ENCODE results near the gene DNAJC5. TPM values are rescaled to one million over a fixed set of nuclear protein-coding genes. Genes with fewer than 3 reads are reported as not detected.
A peak's percentile ranks its signal among the peaks of the same experiment; 100 is the strongest.

The DNAJC5 gene
- total RNA-seq, 4 donors from 2014 or later: 18.5 to 26.4 (median 22.5) TPM

DNA sequence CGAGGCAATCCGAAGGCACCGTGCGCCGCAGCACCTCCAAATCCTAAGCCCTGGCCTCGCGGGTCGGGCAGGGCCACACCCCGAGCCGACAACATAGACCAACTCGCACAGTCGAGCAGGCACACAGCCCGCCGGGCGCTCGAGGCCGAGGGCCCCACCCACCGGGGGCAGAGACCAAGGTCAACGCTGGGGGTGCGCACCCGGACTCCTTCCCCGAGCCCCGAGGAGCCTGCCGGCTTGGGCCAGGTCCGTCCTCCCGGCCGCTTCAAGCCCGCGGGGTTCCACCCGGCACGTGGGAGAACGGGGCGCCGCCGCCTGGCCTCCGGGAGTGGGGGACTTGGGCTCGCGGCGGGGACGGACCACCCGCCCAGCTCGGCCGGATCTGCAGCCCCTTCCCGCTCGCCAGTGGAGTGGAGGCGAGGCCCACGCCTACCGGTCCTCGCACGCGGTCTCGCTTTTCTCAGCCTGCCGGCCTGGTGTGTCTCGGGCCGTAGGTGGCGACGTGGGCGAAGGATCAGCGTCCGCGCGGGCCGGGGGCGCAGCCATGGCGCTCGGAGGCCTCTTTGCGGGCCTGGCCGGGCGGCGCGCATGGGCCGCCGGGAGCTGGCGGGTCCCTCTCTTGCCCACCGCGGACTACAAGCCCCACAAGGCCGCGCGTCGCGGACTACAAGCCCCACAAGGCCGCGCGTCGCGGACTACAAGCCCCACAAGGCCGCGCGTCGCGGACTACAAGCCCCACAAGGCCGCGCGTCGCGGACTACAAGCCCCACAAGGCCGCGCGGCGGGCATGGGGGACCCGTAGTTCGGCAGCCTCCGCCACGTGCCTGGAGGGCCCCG lies 61.1 kb downstream of the DNAJC5 start, which contains the start of gene UCKL1:
TSS of gene UCKL1 (minus strand) at position 590 of the 837 bp plus-strand sequence. CDS start at position 546, 44 bp downstream.
- H3K27me3 ChIP-seq: no peaks in the 10 kb centered on the region
- TF ChIP-seq POLR2A (IDR thresholded peaks at IDR 0.05): peak; percentile 90 to 93
- TF ChIP-seq, protein P1, sequence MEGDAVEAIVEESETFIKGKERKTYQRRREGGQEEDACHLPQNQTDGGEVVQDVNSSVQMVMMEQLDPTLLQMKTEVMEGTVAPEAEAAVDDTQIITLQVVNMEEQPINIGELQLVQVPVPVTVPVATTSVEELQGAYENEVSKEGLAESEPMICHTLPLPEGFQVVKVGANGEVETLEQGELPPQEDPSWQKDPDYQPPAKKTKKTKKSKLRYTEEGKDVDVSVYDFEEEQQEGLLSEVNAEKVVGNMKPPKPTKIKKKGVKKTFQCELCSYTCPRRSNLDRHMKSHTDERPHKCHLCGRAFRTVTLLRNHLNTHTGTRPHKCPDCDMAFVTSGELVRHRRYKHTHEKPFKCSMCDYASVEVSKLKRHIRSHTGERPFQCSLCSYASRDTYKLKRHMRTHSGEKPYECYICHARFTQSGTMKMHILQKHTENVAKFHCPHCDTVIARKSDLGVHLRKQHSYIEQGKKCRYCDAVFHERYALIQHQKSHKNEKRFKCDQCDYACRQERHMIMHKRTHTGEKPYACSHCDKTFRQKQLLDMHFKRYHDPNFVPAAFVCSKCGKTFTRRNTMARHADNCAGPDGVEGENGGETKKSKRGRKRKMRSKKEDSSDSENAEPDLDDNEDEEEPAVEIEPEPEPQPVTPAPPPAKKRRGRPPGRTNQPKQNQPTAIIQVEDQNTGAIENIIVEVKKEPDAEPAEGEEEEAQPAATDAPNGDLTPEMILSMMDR (IDR thresholded peaks at IDR 0.05 in 4 of 5, conservative IDR thresholded peaks at IDR 0.05 in 1 of 5): peak in 1 of 5 experiments; percentile 7
- intact Hi-C loops (cut with DNase I; ENCODE audit: low total_unique reads) (loop anchor here (5.0 kb wide), 1 partner anchor 106 kb away; the partner anchor contains the start of gene TCEA2), in situ Hi-C loops (cut with MboI; ENCODE audit: low sequenced_read_pairs in 4 of 4) (no loop called here)
- peak; percentile 72 for ATAC-seq
- peaks cover 0 to 8% of the 10 kb centered on the region in 2 donors for H3K36me3 ChIP-seq
- H3K4me1 ChIP-seq: peaks cover 34 to 59% of the 10 kb centered on the region in 2 donors
- H3K27ac ChIP-seq: peak within 1 kb of the TSS; percentile 92 to 98 (median 96)
- no peaks in the 10 kb centered on the region for H3K9me3 ChIP-seq
- H3K4me3 ChIP-seq: peak within 1 kb of the TSS; percentile 76 to 99 (median 86)
- DNase-seq: peak; percentile 85 to 91

DNA sequence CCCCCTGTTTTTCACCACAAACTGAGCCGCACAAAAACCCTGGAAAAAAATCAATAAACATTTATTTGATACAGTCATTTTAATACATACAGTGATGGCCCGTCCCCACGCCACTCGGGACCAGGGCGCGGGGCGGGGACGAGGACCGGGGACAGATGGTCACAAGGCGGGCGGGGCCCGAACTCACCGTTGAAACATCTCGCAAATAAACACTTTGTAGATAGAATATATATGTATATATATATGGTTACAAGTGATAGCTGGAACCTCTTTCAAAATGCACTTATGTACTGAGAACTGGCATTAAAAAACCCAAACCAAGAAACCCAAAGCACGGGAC lies 61.7 kb downstream of the DNAJC5 start:
- intact Hi-C loops (cut with DNase I; ENCODE audit: low total_unique reads): loop anchor here (5.0 kb wide), 1 partner anchor 106 kb away; the partner anchor contains the start of gene TCEA2
- Histone ChIP-seq H3K4me3 (peak overlapping the region; percentile 70 to 99 (median 74)), H3K9me3 (no peaks in the 10 kb centered on the region), H3K27ac (peak overlapping the region; percentile 81 to 98 (median 87)), H3K27me3 (no peaks in the 10 kb centered on the region), H3K36me3 (peaks cover 0 to 13% of the 10 kb centered on the region in 2 donors), H3K4me1 (peaks cover 28 to 53% of the 10 kb centered on the region in 2 donors)
- in situ Hi-C loops (cut with MboI; ENCODE audit: low sequenced_read_pairs in 4 of 4): no loop called here
- ATAC-seq: peak in 1 of 2 donors; percentile 12
- no peak for DNase-seq
- TF ChIP-seq POLR2A (IDR thresholded peaks at IDR 0.05): no peak
- TF ChIP-seq, protein P1 (IDR thresholded peaks at IDR 0.05 in 4 of 5, conservative IDR thresholded peaks at IDR 0.05 in 1 of 5): no peak

DNA sequence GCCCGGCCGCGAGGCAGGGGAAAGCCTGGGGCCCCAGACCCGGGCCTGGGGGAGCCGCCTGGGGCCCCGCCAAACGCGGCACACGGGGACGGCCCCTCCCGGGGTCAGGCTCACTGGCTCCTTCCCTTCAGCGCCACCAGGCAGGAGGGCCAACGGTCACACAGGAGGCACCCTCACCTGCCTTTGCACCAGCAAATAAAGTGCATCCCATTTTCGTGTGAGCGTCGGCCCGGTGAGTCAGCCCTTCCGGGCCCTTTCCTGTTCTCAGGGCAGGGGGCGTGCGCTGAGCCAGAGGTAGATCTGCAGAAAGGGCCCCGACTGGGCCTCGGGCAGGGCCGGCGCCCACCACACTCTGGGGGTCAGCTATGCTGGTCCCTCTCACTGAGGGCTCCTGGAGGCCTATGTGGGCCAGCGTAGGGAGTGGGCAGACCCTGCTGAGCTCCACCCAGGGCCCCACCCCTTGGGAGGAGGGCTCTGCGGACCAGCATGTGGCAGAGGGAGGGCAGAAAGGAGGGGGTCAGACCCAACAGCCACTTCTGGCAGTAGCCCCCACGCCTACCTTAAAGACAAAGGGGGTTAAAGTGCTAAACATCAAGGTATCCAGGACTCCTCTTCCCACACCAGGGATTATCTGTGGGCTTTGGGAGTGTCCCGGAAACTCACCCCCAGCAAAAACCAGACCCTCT lies 62.2 kb downstream of the DNAJC5 start:
- peak; percentile 74 to 88 for TF ChIP-seq POLR2A (IDR thresholded peaks at IDR 0.05)
- TF ChIP-seq, protein P1 (IDR thresholded peaks at IDR 0.05 in 4 of 5, conservative IDR thresholded peaks at IDR 0.05 in 1 of 5): no peak
- Histone ChIP-seq H3K27ac (peak overlapping the region; percentile 81 to 98 (median 87)), H3K9me3 (no peaks in the 10 kb centered on the region), H3K4me1 (peaks cover 23 to 48% of the 10 kb centered on the region in 2 donors), H3K27me3 (no peaks in the 10 kb centered on the region), H3K4me3 (peak overlapping the region; percentile 70 to 99 (median 74)), H3K36me3 (peaks cover 0 to 17% of the 10 kb centered on the region in 2 donors)
- in situ Hi-C loops (cut with MboI; ENCODE audit: low sequenced_read_pairs in 4 of 4) (no loop called here), intact Hi-C loops (cut with DNase I; ENCODE audit: low total_unique reads) (loop anchor here (5.0 kb wide), 1 partner anchor 105 kb away; the partner anchor contains the start of gene TCEA2)
- peak; percentile 35 to 54 for ATAC-seq
- peak; percentile 72 to 75 for DNase-seq

DNA sequence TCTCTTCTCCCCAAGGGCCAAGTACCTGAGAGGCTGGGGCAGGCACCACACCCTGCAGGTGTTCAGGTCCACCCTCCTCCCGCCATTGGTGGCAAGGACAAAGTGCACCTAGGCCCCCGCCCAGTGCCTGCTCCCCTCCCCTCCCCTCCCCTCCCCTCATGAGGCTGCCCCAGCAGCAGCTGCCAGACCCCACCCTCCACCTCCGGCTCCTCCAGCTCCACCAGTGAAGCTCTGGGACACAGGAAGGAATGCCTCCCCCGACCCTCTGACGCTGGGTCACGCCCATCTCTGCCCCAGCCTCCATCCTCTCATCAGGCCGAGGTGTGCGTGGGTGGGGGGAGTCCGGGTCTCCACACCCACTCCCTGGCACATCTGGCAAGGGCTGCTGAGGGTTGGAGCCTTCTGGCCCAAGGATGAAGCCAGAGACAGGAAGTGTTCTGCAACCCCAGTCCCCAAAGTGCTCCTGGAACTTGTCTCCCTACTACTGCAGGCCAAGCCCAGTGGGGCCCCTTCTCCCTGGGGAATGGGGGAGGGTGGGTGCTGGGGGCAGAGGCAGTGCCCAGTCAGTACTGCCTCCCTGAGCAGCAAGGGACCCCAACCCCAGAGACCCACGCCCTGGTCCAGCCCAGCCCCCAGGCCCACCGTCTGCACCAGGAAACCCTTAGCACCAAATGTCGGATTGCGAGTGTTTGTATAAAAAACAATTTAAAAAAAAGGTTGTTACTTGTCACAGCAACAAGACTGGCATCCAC lies 62.9 kb downstream of the DNAJC5 start:
- intact Hi-C loops (cut with DNase I; ENCODE audit: low total_unique reads): loop anchor here (5.0 kb wide), 1 partner anchor 104 kb away; the partner anchor contains the start of gene TCEA2
- ATAC-seq (no peak), DNase-seq (no peak)
- no peak for TF ChIP-seq POLR2A (IDR thresholded peaks at IDR 0.05)
- TF ChIP-seq, protein P1 (IDR thresholded peaks at IDR 0.05 in 4 of 5, conservative IDR thresholded peaks at IDR 0.05 in 1 of 5): no peak
- H3K4me1 ChIP-seq: peaks cover 17 to 41% of the 10 kb centered on the region in 2 donors
- no peaks in the 10 kb centered on the region for H3K27me3 ChIP-seq
- H3K36me3 ChIP-seq: peaks cover 0 to 24% of the 10 kb centered on the region in 2 donors
- H3K4me3 ChIP-seq: peak overlapping the region in 1 of 4 donors; percentile 76
- in situ Hi-C loops (cut with MboI; ENCODE audit: low sequenced_read_pairs in 4 of 4): no loop called here
- H3K27ac ChIP-seq: peak overlapping the region; percentile 81 to 98 (median 87)
- H3K9me3 ChIP-seq: no peaks in the 10 kb centered on the region
